Ovary (tissue), 9 donors: ENCODE measurements around the gene RAPGEF6. TPM values are rescaled to one million over a fixed set of nuclear protein-coding genes. Genes with fewer than 3 reads are reported as not detected.

ENCODE experiments used
- DNase-seq, 5 donors: peaks; one replicate each; pipeline ENCODE4 v3.0.0-alpha.2; 2019 to 2020
- H3K27ac ChIP-seq, 2 donors: fragments of 200-600 bp; one replicate each; pipeline versions ENCODE4 v1.5.1 to v1.8.0; 2019 to 2022
- H3K27me3 ChIP-seq: fragments of 200-600 bp; one replicate; pipeline ENCODE4 v1.8.0; 2022
- H3K36me3 ChIP-seq: fragments of 200-600 bp; sonication (generic); one replicate; pipeline ENCODE4 v1.5.1; 2019
- H3K4me1 ChIP-seq: one replicate; pipeline ENCODE4 v1.8.1; 2013; ENCODE audit warnings: mild to moderate bottlenecking, moderate library complexity; ENCODE audit not compliant: insufficient read depth
- H3K4me3 ChIP-seq: fragments of 200-600 bp; sonication (generic); one replicate; pipeline ENCODE4 v1.5.1; 2017
- H3K9me3 ChIP-seq, 2 donors: fragments of 200-600 bp in 1 of 2; sonication (generic) in 1 of 2; one replicate each; pipeline versions ENCODE4 v1.5.1 to v1.8.1; 2013 to 2019; ENCODE audit warnings: mild to moderate bottlenecking in 1 of 2, moderate library complexity in 1 of 2
- EP300 ChIP-seq: sonication (generic); formaldehyde crosslinking; IDR thresholded peaks from one replicate; pipeline ENCODE4 v1.6.1; 2017; ENCODE audit warnings: antibody characterized with exemption
- POLR2A ChIP-seq: fragments of 450-650 bp; IDR thresholded peaks from one replicate; pipeline ENCODE4 v1.6.1; 2017; ENCODE audit warnings: antibody characterized with exemption, mild to moderate bottlenecking, moderate library complexity
- WGBS, 3 donors: extraction: QIAGEN DNeasy Blood & Tissue Kit in 1 of 3; methylation state at CpG; one replicate each; pipeline versions ENCODE4 v1.1.5 to v1.1.7; 2013 to 2017; 5-methylcytosine and 5-hydroxymethylcytosine counted together
- intact Hi-C, 4 donors: fragments of 100-400 bp; cut with DNase I; formaldehyde crosslinking; loops; one replicate each; pipeline versions ENCODE4 v1.11.0 to v1.15.1; 2022 to 2023
- polyA plus RNA-seq, 2 donors: library from polyadenylated mRNA; stranded (reverse); fragments of 200-250 nt in 1 of 2; fragments of 350-450 nt in 1 of 2; fragmentation: Illumina TruSeq in 1 of 2; extraction: RNeasy Lipid Tissue Mini Kit (QIAGEN cat#74804) in 1 of 2; gene quantifications; one replicate each; pipeline ENCODE4 v1.2.3, GENCODE V29; 2013 to 2014
- total RNA-seq, 7 donors: library from RNA; depleted of rRNA in 2 of 7; stranded (reverse); fragments of >200 nt in 2 of 7; fragmentation: NEBNext Ultra II Directional in 3 of 7; extraction: Animal tissue kit (Norgen Biotek cat#: 25700) in 3 of 7; gene quantifications; one replicate each; pipeline versions ENCODE4 v1.1.0 to v1.2.4, GENCODE V29; 2016 to 2023
- TF ChIP-seq, protein P1 (sequence below), 3 donors: fragments of 450-650 bp in 2 of 3; fragments of 200-600 bp in 1 of 3; IDR thresholded peaks; one replicate each; pipeline versions ENCODE4 v1.5.1 to v1.8.0; 2016 to 2022; ENCODE audit warnings: antibody characterized with exemption in 3 of 3, mild to moderate bottlenecking in 1 of 3
- donor health status: DM: no; HTN: no; CAD: no; lungs with moderate emphysema.
- donor health status: DM: no; HTN: no; CAD: no.
- donor health status: Bipolar disorder and iron deficiency.
- donor health status: DM: yes; HTN: yes; CAD: no.
- donor health status: DM: no; HTN: no; CAD: no.
- donor health status: DM: yes; HTN: yes; CAD: no.

Gene RAPGEF6
- total and polyA plus RNA-seq, 9 donors = 4.2 to 25.8 (median 18.5) TPM

- H3K36me3 ChIP-seq = no peaks in the 10 kb centered on the region
- no peak overlapping the region for H3K27ac ChIP-seq
- H3K9me3 ChIP-seq = no peaks in the 10 kb centered on the region
- 90 to 94% (median 92%) methylated on average over 3 of the region's 3 CpGs for WGBS, 3 donors
- no peak for TF ChIP-seq POLR2A
- TF ChIP-seq, protein P1, sequence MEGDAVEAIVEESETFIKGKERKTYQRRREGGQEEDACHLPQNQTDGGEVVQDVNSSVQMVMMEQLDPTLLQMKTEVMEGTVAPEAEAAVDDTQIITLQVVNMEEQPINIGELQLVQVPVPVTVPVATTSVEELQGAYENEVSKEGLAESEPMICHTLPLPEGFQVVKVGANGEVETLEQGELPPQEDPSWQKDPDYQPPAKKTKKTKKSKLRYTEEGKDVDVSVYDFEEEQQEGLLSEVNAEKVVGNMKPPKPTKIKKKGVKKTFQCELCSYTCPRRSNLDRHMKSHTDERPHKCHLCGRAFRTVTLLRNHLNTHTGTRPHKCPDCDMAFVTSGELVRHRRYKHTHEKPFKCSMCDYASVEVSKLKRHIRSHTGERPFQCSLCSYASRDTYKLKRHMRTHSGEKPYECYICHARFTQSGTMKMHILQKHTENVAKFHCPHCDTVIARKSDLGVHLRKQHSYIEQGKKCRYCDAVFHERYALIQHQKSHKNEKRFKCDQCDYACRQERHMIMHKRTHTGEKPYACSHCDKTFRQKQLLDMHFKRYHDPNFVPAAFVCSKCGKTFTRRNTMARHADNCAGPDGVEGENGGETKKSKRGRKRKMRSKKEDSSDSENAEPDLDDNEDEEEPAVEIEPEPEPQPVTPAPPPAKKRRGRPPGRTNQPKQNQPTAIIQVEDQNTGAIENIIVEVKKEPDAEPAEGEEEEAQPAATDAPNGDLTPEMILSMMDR (IDR thresholded peaks at IDR 0.05) = no peak
- no peak for TF ChIP-seq EP300
- H3K4me1 ChIP-seq = no peaks in the 10 kb centered on the region
- no peak overlapping the region for H3K4me3 ChIP-seq
- intact Hi-C loops = no loop called here
- DNase-seq = no peak
- no peaks in the 10 kb centered on the region for H3K27me3 ChIP-seq
Measured at GRCh38 chr5:131473731-131474130, 161.3 kb downstream of the RAPGEF6 start.

GRCh38 chr5:131466171-131466766 is 168.8 kb downstream of the RAPGEF6 start:
- Histone ChIP-seq H3K4me3 (no peak overlapping the region), H3K36me3 (no peaks in the 10 kb centered on the region), H3K4me1 (no peaks in the 10 kb centered on the region), H3K9me3 (no peaks in the 10 kb centered on the region), H3K27ac (no peak overlapping the region), H3K27me3 (no peaks in the 10 kb centered on the region)
- intact Hi-C loops = no loop called here
- DNase-seq = no peak
- WGBS, 3 donors = 92 to 94% (median 93%) methylated on average over 3 of the region's 3 CpGs
- TF ChIP-seq POLR2A (no peak), EP300 (no peak)
- TF ChIP-seq, protein P1 (IDR thresholded peaks at IDR 0.05) = no peak

GRCh38 chr5:131463656-131464055 is 171.4 kb downstream of the RAPGEF6 start:
- Histone ChIP-seq H3K4me3 (no peak overlapping the region), H3K27me3 (no peaks in the 10 kb centered on the region), H3K4me1 (no peaks in the 10 kb centered on the region), H3K9me3 (no peaks in the 10 kb centered on the region), H3K27ac (no peak overlapping the region), H3K36me3 (no peaks in the 10 kb centered on the region)
- 83 to 94% (median 84%) methylated on average over 1 of the region's 1 CpG for WGBS, 3 donors
- DNase-seq = no peak
- TF ChIP-seq POLR2A = no peak
- TF ChIP-seq EP300 = no peak
- TF ChIP-seq, protein P1 (IDR thresholded peaks at IDR 0.05) = no peak
- intact Hi-C loops = no loop called here

- H3K27ac ChIP-seq = no peak overlapping the region
- H3K4me1 ChIP-seq = no peaks in the 10 kb centered on the region
- no peak for TF ChIP-seq EP300
- TF ChIP-seq, protein P1 (IDR thresholded peaks at IDR 0.05) = no peak
- TF ChIP-seq POLR2A = no peak
- no peaks in the 10 kb centered on the region for H3K36me3 ChIP-seq
- intact Hi-C loops = no loop called here
- WGBS, 3 donors = 55 to 74% (median 71%) methylated on average over 3 of the region's 3 CpGs
- H3K9me3 ChIP-seq = no peaks in the 10 kb centered on the region
- no peak overlapping the region for H3K4me3 ChIP-seq
- DNase-seq = no peak
- no peaks in the 10 kb centered on the region for H3K27me3 ChIP-seq
Measured at GRCh38 chr5:131462454-131462853, 172.6 kb downstream of the RAPGEF6 start.
